Fibroblast of villous mesenchyme (primary cell): ENCODE data around the gene FXYD4. TPM values are rescaled to one million over a fixed set of nuclear protein-coding genes. Genes with fewer than 3 reads are reported as not detected.

Experiments
- DNase-seq: peaks from one replicate; pipeline ENCODE4 v3.0.0-alpha.2; 2010; ENCODE audit warnings: low read depth
- H3K4me3 ChIP-seq: 2 replicates; pipeline ENCODE4 v1.5.1; 2011; ENCODE audit warnings: low read depth, mild to moderate bottlenecking, low read length
- CTCF ChIP-seq: IDR thresholded peaks from 2 replicates; pipeline ENCODE4 v1.5.1; 2012; ENCODE audit warnings: low read depth, mild to moderate bottlenecking, low read length; ENCODE audit not compliant: insufficient read depth
- total RNA-seq: library from RNA; depleted of rRNA; stranded (reverse); fragments of >200 nt; gene quantifications from 2 replicates; pipeline ENCODE4 v1.2.3, GENCODE V29; 2012

Gene FXYD4
- total RNA-seq, 1 donor = not detected

GRCh38 chr10:43408710-43409384, 37.4 kb downstream of the FXYD4 start, which contains the start of gene HNRNPF:
Gene HNRNPF (minus strand): TSS chr10:43409186. CDS start chr10:43387884, 21,302 bp downstream.
- peak within 1 kb of the TSS; percentile 83 for H3K4me3 ChIP-seq
- no peak for TF ChIP-seq CTCF

GRCh38 chr10:43409385-43410109, 38.1 kb downstream of the FXYD4 start:
- H3K4me3 ChIP-seq = peak overlapping the region; percentile 69
- TF ChIP-seq CTCF = no peak
- no peak for DNase-seq

More at GRCh38 chr10:43408710-43409384, 37.4 kb downstream of the FXYD4 start, which contains the start of gene HNRNPF:
- DNase-seq = peak; percentile 97

GRCh38 chr10:43410345-43410744, 38.9 kb downstream of the FXYD4 start:
- no peak for TF ChIP-seq CTCF
- no peak for DNase-seq
- H3K4me3 ChIP-seq = peak overlapping the region; percentile 69

- DNase-seq = no peak
- H3K4me3 ChIP-seq = no peak overlapping the region
- no peak for TF ChIP-seq CTCF
Observed at GRCh38 chr10:43411536-43411935, 40.1 kb downstream of the FXYD4 start.

GRCh38 chr10:43415544-43415943, 44.1 kb downstream of the FXYD4 start:
- no peak overlapping the region for H3K4me3 ChIP-seq
- no peak for DNase-seq
- no peak for TF ChIP-seq CTCF

GRCh38 chr10:43417950-43418768, 46.7 kb downstream of the FXYD4 start:
- H3K4me3 ChIP-seq = no peak overlapping the region
- TF ChIP-seq CTCF = no peak
- DNase-seq = no peak
